HG03064 (cell line): ENCODE results near the gene NR1D2.
"Not testable (repeated sequence)": the region's sequence is repeated elsewhere in the genome, so short reads cannot be mapped to it uniquely, and the experiment has no call there.

Experiments
- ATAC-seq: cut with Tn5 transposase; IDR thresholded peaks from one replicate; pipeline ENCODE4 v1.9.1; 2021; ENCODE audit warnings: low read depth; ENCODE audit not compliant: unreplicated experiment

Gene NR1D2

DNA sequence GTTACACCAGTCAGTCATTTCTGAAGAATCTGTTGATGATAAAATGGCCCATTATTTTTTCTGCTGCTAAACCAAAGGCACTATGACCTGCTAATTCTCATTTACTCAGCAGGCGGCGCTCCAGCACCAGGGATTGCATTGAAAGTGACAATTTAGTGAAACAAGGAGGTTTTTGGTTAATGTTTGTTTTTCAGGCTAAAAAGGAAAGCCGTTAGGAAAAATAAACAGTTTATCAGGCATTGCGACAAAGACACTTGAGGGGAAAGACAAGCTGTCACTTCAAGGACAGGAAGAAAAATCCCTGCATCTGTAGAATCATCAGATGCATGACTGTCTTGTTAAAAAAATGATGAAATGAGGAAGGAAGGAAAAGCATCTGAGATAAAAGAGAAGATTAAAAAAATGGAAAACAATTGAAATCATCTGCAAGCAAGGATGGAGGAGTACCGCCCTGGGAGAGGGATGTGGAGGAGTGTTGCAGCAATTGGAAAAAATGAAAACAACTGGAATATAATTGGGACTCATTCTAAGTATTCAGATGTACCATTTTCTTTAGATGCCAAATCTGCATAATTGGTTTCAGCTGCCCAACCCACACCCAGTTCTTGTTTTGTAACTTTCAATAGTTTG is 54.0 kb downstream of the NR1D2 start:
- ATAC-seq = no peak

- no peak for ATAC-seq
Observed at GRCh38 chr3:24002129-24002528, 57.0 kb downstream of the NR1D2 start.

DNA sequence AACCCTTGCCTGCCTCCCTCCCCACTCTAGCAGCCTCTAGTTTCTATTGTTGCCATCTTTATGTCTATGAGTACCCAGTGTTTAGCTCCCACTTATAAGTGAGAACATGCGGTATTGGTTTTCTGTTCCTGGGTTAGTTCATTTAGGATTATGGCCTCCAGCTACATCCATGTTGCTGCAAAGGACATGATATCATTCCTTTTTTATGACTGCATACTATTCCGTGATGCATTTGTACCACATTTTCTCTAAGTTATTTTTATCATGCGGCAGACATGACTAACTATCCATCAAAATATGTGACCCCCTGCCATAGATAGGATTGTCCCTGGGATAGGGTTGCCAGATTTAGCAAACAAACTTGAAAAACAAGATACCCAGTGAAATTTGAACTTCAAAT is 58.4 kb downstream of the NR1D2 start:
- no peak for ATAC-seq

DNA sequence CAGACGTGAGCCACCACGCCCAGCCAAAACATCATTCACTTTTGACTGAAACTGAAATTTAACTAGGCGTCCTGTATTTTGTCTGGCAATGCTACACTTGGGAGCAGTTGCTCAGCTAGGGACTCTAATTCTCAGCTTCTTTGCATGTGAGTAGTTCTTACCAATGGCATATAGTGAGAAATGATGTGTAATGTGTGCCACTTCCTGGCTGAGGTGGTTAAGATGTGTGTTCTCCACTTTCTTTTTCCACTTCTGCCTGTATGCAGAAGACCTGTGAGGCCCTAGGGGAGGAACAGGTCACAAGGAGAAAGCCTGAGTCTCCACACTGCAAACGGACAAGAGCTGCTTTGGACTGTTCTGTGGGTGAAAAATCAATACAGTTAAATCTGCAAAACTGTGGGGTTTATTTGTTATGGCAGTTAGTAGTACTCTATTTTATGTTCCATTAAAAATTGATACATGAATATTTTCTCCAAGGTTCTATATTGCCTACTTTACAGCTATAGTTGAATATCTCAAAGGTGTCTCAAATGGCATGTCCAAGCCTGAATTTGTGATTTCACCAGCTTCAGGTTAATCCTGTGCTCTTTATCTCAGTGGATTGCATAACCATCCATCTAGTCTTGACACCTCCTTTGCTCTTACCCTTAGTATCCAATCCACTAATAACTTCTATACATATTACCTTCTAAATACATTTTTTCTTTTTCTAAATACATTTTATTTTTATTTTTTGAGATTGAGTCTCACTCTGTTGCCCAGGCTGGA is 59.3 kb downstream of the NR1D2 start:
- peak; percentile 91 for ATAC-seq

- ATAC-seq = no peak
Observed at GRCh38 chr3:24005669-24006068, 60.6 kb downstream of the NR1D2 start.

DNA sequence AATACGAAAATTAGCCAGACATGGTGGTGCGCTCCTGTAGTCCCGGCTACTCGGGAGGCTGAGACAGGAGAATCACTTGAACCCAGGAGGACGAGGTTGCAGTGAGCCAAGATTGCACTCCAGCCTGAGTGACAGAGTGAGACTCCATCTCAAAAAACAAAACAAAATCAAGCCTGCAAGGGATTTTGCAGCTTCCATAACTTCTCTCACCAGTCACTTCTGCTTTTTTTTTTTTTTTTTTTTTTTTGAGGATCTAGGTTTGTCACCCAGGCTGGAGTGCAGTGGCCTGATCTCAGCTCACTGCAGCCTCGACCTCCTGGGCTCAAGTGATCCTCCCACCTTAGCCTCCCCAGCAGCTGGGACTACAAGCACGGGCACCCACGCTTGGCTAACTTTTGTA is 65.7 kb downstream of the NR1D2 start:
- not testable (repeated sequence) for ATAC-seq

DNA sequence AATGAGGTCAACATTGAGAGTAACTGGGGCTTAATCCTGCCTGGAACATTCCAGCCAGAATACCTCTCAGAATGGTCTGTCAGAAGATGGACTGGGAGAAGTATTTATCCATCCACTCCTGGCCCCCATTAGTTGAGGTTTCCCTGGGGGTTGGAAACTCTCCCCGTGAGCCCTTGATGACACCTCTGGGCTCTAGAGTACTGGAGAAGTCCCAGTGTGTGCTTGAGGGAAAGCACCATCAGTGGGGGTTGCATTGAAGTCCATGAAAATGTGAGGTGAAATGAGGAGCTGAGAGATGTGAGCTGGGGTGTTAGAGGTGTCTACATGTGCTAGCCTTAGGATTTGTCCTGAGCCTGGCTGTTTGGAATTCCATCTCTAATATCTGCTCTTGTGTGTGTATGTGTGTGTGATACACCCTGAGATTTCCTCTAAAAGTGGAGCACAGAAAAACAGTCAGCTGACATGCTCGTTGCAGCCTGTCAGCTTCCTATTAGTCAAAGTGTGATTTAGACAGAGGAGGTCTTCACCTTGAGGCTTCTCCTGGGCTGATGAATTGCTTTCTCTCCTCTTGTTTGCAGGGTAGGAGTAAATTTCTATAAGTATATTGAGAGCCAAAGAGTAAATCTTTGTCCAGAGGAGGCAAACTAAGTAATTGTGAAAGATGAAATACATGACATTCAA is 67.6 kb downstream of the NR1D2 start:
- ATAC-seq = peak; percentile 56

- ATAC-seq = no peak
Observed at GRCh38 chr3:24017305-24017704, 72.2 kb downstream of the NR1D2 start.

- no peak for ATAC-seq
Observed at GRCh38 chr3:24018784-24019570, 73.9 kb downstream of the NR1D2 start.

GRCh38 chr3:24019585-24019984 is 74.5 kb downstream of the NR1D2 start:
- no peak for ATAC-seq

GRCh38 chr3:24020036-24020691 is 75.1 kb downstream of the NR1D2 start:
- no peak for ATAC-seq

GRCh38 chr3:24023197-24023596 is 78.1 kb downstream of the NR1D2 start:
- no peak for ATAC-seq

- no peak for ATAC-seq
Observed at GRCh38 chr3:24025805-24026204, 80.7 kb downstream of the NR1D2 start.

GRCh38 chr3:24026665-24027064 is 81.6 kb downstream of the NR1D2 start:
- ATAC-seq = not testable (repeated sequence)

GRCh38 chr3:24027946-24028345 is 82.9 kb downstream of the NR1D2 start:
- no peak for ATAC-seq
